Measurements from ENCODE around the gene TRPM2. TPM values are rescaled to one million over a fixed set of nuclear protein-coding genes. Genes with fewer than 3 reads are reported as not detected.

The TRPM2 gene
- total RNA-seq, 1 experiment from 2014 or later = 28.1 TPM

DNA sequence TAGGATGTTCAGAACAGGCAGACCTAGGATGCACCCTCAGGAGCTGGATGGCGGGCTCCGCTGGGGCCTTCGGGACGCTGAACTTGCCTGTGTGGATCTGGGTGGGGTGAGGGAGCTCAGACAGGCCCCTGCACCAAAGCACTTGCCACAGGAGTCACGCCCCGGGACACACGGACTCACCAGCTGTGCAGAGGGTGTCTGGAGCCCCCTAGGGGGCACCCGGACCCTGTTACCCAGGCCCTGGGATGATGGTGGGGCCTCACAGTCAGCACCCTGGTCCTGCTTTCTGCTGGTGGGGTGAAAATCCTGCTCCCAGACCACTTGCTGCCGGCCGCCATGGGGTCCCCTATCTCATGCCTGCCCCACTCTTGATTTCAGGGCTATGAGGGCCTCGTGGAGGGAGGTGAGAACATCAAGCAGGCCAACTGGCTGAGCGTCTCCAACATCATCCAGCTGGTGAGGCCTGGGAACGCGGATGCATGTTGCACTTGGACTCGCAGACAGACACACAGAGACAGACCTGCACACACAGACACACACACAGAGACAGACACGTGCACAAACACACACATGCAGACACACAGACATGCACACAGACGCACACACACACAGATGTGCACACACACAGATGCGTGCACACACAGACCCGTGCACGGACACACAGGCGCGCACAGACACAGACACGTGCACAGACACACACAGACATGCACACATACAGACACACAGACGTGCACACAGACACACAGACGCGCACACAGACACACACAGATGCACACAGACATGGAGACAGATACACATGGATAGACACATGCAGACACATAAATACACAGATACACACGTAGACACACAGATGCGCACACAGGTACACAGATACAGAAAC is 42.6 kb upstream of the TRPM2 start:
- H3K4me2 ChIP-seq (ENCODE audit: low read length) = no peak overlapping the region
- BruUV-seq (replicated peaks) = no TSS peak
- TF ChIP-seq POLR2A (IDR thresholded peaks at IDR 0.05; ENCODE audit: borderline replicate concordance, extremely low read depth, insufficient read depth, insufficient read length) (no peak), TCF7L2 (IDR thresholded peaks at IDR 0.05; ENCODE audit: borderline replicate concordance, extremely low read depth, insufficient read depth, insufficient read length) (no peak), EGR1 (IDR thresholded peaks at IDR 0.05; ENCODE audit: low read depth) (no peak), ELF1 (IDR thresholded peaks at IDR 0.05; ENCODE audit: borderline replicate concordance, low read depth) (no peak), SP1 (IDR thresholded peaks at IDR 0.05; ENCODE audit: low read depth) (no peak), EZH2 (IDR thresholded peaks at IDR 0.05) (no peak)
- TF ChIP-seq, protein P1, sequence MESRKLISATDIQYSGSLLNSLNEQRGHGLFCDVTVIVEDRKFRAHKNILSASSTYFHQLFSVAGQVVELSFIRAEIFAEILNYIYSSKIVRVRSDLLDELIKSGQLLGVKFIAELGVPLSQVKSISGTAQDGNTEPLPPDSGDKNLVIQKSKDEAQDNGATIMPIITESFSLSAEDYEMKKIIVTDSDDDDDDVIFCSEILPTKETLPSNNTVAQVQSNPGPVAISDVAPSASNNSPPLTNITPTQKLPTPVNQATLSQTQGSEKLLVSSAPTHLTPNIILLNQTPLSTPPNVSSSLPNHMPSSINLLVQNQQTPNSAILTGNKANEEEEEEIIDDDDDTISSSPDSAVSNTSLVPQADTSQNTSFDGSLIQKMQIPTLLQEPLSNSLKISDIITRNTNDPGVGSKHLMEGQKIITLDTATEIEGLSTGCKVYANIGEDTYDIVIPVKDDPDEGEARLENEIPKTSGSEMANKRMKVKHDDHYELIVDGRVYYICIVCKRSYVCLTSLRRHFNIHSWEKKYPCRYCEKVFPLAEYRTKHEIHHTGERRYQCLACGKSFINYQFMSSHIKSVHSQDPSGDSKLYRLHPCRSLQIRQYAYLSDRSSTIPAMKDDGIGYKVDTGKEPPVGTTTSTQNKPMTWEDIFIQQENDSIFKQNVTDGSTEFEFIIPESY (IDR thresholded peaks at IDR 0.05; ENCODE audit: extremely low read depth, insufficient replicate concordance, low read length) = no peak
- no peaks in the 10 kb centered on the region for H3K27me3 ChIP-seq (ENCODE audit: insufficient read depth, low read length)
- ATAC-seq = no peak
- peaks cover 6% of the 10 kb centered on the region; the same call in 1 of the 2 replicates for H3K79me2 ChIP-seq (ENCODE audit: insufficient read depth, low read length)
- no peak overlapping the region for H3K27ac ChIP-seq (ENCODE audit: low read depth, low read length)
- CTCF ChIA-PET = no interaction called here
- DNase-seq (ENCODE audit: low read depth, low spot score) = no peak
- no peak overlapping the region for H3K4me3 ChIP-seq (replicated peaks in 1 of 2; ENCODE audit: low read depth in 1 of 2, low read length in 2 of 2)
- POLR2A ChIA-PET = no interaction called here
- H4K20me1 ChIP-seq (ENCODE audit: insufficient read depth) = no peaks in the 10 kb centered on the region
- intact Hi-C loops (cut with micrococcal nuclease) = no loop called here
- H3K9me2 ChIP-seq (ENCODE audit: insufficient read depth) = no peaks in the 10 kb centered on the region
- RAD21 ChIA-PET (ENCODE audit: low non-redundant PET in 1 of 2, low total read pairs in 2 of 2, uncharacterized antibody in 2 of 2, unreplicated experiment in 2 of 2) = no interaction called here
- no peak overlapping the region for H3K9ac ChIP-seq (ENCODE audit: low read length)
- H2AFZ ChIP-seq (ENCODE audit: low read depth, low read length, poor library complexity, severe bottlenecking) = no peak overlapping the region
- no peaks in the 10 kb centered on the region for H3K9me3 ChIP-seq (ENCODE audit: control insufficient read depth in 1 of 2, insufficient read depth in 1 of 2, low read depth in 1 of 2, low read length in 2 of 2)
- no peaks in the 10 kb centered on the region for H3K4me1 ChIP-seq (ENCODE audit: control insufficient read depth in 1 of 2, insufficient read depth in 2 of 2, low read length in 2 of 2)
- peaks cover 7 to 15% of the 10 kb centered on the region in 2 experiments; a peak in 3 of 4 replicates for H3K36me3 ChIP-seq (ENCODE audit: control insufficient read depth in 1 of 2, insufficient read depth in 2 of 2, low read length in 2 of 2)
